GM21423 (cell line): Measurements from ENCODE around the gene OXNAD1.

ENCODE experiments used
- ATAC-seq: cut with Tn5 transposase; IDR thresholded peaks from one replicate; pipeline ENCODE4 v1.9.1; 2021; ENCODE audit warnings: mild to moderate bottlenecking, moderate library complexity; ENCODE audit not compliant: unreplicated experiment

Gene OXNAD1, protein sequence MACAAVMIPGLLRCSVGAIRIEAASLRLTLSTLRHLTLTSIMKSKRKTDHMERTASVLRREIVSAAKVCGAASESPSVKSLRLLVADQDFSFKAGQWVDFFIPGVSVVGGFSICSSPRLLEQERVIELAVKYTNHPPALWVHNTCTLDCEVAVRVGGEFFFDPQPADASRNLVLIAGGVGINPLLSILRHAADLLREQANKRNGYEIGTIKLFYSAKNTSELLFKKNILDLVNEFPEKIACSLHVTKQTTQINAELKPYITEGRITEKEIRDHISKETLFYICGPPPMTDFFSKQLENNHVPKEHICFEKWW

DNA sequence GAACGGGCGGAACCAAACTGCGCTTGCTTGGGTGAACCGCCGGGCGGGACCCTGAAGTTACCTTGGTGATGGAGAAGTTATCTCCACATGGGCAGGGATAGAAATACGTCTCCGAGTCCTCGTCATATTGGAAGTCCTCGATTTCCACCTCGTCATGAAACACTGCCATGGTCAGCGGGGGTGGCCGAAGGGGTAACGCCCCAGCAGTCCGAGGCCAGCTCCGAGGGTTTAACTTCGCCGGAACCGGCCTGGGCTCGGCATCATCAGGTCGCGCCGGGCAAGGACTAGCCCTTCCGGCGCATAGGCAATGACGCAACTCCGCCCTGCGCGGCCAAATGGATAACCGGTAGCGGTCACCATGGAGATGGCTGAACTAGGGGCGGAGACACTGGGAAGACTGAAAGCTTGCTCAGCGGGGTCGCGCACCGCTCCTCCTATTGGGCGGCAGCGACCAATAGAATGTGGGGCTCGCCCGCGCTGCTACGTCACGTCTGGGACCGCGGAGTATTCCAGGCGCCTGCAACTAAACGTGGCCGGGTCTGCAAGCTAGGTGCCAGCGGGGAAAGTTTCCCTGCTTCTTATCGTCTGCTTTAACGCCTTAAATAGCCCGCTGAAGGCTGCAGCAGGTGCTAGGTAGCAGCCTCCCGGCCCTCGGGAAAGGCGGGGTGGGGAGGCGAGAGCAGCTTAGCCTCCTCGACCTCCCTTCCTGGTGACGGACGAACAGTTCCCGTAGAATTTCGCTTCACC is at the start of gene OXNAD1, which contains the start of gene DPH3:
OXNAD1 (plus strand) TSS at position 505 of the 747 bp plus-strand sequence. CDS start 5,741 bp downstream, outside the sequence.
DPH3 (minus strand) TSS at position 236 of the 747 bp plus-strand sequence; CDS start at position 169, 67 bp downstream.
- peak; percentile 99 for ATAC-seq

DNA sequence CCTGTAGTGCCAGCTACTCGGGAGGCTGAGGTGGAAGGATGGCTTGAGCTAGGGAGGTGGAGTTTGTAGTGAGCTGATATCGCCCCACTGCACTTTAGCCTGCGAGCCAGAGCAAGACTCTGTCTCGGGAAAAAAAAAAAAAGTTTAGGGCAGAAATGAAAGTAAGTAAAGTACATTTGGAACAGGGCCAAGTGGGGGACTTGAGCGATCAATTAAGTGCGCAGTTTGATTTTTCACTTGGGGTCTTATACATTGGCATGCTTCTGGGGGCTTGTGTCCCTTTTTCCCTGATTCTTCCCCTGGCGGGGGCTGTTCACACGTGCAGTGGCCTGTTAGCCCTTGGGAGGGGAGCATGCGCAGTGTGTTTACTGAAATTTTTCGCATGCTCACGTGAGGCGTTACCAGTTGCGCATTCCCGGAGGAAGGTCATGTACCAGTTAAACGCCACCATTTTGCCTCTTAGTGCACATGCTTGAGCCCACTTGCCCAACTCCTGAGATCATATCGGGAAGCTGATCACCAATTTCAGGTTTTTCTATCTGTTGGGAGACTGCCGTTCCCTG is 48.6 kb upstream of the OXNAD1 start:
- ATAC-seq: no peak

DNA sequence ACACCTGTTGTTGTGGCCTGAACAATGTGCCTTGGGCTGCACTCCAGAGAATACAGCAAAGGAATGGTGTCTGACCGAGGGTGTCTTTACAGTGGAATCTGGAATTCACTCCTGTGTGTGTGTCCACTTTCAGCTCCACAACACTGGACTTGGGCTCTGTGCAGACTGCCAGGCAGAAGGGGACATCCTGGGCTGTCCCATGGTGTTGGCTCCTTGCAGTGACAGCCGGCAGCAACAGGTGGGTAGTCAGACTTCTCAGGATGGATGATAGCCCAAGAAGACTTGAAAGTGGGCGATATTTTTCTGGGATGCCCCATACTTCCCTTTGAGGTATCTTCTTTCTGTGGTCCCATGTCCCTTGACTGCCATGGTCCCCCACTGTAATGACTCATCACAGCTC is 45.2 kb upstream of the OXNAD1 start:
- ATAC-seq: no peak

DNA sequence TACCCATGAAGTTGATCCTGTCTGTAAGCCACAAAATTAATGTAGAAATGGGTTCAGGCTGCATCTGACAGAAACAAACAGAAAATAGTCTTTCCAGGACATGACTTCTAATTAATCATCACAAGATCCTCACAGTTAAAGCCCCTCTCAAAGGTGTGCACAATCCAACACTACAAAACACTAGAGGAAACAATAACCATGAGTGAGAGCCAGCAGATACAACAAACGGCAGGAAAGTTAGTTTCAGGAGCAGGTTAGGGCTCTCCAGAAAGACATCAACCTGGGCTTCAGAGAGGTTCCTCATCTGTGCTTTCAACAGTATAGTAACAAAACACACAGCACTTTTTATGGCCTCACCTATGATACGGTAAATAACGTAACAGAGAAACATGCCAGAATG is 43.0 kb upstream of the OXNAD1 start:
- ATAC-seq: no peak

DNA sequence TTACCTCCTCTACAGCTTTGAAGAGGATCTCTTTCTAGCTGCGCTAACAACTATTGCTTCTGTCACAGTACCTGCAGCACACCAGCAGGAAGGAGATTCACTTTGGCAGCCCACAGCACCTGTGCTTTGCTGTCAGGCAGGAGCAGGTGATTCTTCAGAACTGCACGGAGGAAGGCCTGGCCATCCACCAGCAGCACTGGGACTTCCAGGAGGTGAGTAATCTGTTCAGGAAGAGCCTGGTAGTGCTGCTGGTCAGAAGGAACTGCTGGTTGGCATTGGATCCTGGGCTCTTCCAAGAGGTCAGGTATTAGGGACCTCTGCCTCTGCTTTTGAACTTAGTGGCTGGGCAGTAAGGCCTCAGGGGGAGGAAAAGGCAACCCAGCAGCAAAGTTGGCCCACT is 42.5 kb upstream of the OXNAD1 start:
- ATAC-seq: no peak

DNA sequence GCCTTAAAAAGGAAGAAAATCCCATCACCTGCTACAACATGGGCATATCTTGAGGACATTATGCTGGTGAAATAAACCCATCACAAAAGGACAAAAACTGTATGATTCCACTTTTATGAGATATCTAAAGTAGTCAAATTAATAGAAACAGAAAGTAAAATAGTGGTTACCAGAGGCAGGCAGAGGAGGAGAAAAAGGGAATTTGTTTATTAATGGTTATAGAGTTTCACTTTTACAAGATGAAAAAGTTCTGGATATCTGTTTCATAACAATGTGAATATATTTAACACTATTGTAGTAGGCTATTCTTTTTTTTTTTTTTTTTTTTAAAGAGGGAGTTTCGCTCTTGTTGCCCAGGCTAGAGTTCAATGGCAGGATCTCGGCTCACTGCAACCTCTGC is 40.7 kb upstream of the OXNAD1 start:
- ATAC-seq: no peak

DNA sequence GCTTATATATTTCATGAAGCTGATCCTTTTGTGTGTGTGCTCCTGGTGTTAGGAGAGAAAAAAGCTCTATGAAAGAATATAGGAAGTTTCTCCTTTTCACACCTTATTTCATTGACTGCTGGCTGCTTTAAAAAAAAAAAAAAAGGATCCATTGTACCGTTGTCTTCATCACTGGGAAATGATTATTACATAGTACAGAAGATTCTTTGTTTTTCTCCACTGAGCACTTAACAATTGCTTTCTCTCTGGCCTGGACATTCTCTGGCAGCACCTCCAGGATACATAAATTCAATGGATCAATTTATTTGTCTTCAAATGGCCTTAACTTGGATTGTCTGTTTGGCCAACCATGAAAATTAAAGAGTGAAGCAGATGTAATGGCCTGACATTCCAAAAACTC is 37.4 kb upstream of the OXNAD1 start:
- ATAC-seq: no peak

DNA sequence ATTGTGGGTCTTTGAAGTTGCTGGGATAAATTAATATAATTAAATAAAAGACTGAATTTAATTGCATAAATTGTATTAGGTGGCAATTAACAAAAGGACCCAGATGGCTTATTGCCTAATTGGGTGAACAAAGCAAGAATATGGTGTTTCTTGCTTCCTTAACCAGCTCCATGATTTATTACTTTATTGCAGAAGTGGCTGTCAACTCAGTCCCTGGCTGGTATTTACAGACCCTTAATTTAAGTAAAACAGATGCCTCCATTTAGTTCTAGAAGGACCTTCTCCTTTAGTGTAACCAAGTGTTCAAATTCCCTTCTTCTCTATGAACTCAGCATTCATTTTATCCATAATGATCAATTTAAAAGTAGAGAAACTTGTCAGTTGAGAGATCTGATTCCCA is 35.3 kb upstream of the OXNAD1 start:
- no peak for ATAC-seq

DNA sequence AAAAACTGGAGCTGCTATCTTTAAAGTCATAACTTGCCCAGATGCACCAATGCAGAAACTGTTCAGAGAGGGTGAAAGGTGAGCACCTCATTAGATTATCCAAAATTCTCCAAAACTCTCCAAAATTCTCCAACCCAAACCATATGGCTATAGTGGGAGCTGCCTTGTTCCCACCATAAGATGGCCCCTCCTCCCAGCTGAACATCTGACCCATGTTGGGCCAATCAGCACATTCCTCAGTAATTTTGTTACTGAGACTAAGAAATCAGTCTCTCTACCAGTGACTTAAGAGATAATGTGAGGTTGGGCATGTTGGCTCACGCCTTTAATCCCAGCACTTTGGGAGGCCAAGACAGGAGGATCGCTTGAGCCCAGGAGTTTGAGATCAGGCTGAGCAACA is 33.0 kb upstream of the OXNAD1 start:
- ATAC-seq: no peak

DNA sequence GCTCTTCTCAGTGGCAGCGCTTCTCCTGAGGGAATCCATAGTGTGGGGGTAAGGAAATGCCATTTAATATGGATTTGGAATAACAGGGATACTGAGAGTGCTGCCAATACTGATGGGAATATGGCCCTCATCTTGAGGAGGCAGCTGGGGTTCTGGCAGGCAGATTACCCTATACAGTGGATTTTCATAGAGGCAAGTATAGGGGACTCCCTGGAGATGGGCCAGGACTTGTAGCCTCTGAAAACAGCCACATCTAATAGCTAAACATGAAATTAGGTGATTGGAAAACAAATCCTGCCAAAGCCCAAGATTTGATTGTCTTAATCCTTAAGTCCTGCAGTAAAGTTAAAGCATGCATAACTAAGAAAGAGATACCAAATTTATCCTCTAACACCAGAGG is 31.2 kb upstream of the OXNAD1 start:
- no peak for ATAC-seq

DNA sequence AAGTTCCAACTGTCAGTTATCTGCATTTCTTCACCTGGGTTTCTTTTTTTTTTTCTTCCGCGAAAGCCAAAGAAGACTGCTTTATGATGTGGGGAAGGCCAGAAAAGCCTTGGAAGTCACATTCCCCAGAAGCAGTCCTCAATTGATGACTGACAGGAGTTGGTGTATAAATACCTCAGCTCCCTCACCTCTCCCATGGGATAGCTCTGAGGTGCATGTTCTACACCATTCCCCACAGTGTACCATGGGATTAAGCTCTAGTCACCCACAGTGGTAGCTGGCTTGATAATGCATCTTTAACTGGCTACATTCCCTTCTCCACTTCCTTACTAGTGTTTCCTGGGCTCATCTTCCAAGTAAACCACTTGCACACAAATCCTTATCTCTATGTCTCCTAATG is 30.7 kb upstream of the OXNAD1 start:
- no peak for ATAC-seq

DNA sequence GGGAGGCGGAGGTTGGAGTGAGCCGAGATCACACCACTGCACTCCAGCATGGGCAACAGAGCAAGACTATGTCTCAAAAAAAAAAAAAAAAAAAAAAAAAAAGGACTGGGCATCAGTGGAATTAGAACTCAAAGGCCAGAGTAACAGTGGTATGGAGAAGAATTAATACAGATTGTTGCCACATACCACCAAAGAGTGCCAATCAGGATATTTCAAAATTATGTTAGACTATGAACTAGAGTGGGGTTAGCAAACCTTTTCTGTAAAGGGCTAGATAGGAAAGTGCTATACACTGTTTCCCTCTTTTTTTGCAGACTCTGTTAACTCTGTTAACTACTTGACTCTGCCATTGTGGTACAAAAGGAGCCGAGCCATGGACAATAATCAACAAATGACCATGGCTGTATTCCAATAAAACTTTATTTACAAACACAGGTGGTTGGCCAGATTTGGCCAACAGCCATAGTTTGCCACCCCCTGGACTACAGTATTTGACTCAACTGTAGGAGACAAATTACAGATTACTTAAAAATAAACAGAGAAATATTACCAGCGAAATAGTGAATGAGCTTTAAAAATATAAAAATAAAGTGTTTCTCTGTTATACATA is 28.9 kb upstream of the OXNAD1 start:
- ATAC-seq: no peak

DNA sequence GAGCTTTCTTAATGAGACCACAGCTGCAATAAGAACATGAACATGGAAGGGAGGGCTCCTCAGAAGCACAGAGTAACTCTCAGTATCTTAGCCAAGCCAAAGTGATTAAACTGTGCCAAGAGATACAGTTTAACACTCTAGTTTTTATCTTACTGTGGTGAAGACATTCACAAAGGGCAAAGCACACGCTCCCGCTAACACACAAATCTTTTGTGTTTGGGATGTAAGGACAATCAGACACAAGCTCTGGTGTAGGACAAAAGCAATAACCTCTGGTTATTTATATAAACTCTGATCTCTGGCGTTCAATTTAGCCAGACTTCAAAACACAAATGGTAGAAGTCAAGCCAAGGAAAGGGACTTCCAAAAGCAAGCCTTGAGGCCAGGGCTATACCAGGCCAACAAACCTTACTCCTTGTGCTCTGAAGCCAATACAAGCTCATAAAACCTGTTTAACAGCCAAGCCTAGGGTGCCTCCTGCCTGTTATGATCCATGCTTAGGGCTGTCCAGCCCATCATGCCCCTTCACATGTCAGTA is 28.1 kb upstream of the OXNAD1 start:
- ATAC-seq: no peak

DNA sequence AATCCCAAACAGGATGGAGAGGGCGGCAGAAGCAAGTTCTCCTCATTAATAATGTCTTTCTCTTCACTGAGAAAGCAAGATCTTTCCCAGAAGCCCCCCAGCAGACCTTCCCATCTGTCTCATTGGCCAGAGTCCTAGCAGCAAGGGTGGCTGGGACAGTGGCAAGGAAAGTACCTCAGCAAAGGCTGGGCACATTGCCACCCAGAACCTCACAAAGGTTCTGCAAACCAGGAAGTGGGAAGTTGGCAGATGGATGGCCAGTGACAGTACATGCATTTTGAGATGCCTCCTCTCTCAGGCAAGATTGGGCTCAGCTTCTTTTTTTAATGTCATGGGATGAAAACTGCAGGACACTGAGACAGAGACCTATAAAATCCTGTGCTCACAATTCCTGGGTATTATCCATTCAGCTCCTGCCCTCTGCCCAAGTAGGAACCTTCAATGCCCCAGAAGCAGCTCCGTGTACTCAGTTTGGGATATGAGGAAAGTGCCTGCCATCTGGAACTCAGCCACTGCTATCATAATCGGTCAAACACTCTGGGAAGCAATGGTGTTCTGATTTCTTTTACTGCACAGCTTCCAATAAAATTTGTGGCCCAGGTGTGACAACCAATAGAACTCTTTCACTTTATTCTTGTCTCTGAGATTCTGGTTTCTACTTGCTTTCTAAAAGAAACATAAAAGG is 25.8 kb upstream of the OXNAD1 start:
- no peak for ATAC-seq

DNA sequence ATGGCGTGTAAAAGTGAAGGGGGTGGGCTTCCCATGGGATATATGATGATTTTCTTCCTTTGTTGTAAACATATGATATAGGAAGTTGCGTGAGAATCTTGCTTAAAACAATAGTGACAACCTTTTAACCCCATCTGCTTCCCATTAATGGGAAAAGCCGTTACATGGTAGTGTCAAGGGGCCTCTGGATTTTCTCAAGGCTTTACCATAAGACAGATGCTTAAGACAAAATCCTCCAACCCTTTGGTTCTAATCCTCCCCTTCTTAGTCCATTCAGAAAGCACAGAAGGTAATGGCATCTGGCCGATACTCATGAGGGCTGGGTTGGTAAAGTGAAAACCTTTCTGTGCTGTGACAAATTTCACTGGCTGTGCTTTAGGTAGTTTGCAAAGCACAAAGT is 25.2 kb upstream of the OXNAD1 start:
- ATAC-seq: no peak

DNA sequence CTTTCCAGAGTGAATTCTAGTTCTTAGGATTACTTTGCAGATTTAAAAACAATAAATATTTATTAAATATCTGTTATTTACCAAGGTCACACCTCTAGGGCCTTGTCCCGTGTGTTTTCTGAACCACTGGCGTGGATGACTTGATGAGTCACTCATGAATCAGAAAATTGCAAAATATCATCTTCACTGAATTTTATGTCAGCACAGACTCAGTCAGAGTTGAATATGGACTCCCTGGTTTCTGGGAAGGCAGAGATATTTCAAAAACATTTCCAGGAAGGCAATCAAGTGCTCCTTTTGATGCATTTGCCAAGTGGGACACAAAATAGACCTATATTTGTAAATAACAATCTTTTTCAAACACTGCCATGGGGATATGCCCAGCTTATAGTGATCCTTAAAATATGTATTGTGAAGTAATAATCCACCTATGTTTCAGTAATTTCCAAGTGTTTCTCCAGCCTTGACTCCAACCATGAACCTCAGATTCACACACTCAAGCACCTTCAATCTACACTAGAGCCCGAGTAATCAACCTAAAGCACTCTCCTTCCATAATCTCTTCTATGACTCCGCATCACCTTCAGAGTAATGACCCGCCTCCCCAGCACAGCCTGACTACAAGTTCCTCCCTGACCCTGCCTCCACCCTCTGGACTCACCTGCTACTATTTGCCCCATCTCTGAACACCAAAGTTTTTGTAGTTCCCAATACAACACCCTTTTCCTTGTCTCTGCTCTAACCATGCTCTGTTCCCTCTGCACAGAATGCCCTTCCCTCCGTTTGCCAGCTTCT is 24.6 kb upstream of the OXNAD1 start:
- no peak for ATAC-seq

DNA sequence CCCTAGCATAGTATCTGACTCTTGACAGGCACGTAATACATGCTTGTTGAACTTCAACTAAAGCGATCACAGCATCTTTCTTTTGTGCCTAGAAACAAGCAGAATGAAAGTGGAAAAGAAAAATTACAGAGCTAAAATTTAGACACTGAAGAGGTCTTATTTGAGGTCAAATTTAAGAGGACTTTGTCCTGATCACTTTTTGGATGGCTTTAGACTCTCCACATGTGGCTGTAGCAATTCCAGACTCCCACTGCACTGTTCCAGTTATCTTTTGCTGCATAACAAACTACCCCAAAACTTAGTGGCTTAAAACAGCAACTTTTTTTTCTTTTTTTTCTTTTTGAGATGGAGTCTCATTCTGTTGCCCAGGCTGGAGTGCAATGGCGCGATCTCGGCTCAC is 23.8 kb upstream of the OXNAD1 start:
- no peak for ATAC-seq

DNA sequence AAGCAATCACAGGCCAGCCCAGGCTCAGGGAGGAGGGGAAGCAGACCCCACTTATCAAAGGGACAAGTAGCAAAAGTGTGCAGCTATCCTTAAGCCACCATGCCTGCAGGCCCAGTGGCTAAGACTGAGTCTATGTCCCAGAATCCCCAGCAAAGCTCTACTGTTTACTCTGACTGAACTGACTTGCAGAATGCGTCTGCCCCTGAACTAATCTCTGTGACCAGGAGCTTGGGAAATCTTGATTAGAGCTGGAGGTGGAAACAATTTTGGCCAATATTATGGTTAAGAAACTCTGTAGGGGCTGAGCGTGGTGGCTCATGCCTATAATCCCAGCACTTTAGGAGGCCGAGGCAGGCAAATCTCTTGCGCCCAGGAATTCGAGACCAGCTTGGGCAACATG is 22.8 kb upstream of the OXNAD1 start:
- ATAC-seq: no peak

DNA sequence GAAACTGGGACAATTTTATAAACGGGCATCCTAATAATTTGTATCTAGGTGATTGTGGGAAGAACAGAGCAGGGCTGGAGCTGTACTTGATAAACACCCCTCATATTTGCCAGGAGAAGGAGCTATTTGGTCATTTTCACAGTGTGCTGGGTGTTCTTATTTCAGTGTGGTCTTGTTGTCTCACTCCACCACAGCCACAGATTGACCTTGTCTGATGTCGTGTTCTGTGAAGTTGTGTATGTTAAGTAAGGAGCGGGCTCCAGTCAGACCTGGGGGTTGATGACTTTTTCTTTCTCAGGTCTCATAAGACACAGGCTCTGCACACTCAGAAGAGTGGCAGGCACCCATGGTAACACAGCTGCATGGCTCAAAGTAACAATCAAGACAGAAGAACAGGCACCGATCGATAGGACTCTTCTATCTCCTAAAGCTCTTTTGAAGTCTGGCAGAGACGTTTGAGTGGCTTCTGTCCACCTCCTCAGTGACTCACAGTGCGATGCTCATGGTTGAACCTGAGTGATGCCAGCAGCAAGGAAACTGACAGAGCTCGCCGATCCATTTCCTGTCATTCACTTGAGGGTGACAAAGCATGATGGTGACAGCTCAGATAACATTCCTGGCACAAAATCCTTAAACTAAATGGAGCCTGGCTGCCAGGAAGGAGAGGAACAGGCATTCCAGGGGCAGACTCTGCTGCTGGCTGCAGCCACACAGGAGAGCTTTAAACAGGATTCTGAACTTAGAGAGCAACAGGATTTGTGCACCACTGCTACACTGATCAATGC is 21.1 kb upstream of the OXNAD1 start:
- ATAC-seq: no peak
